SK-N-DZ (cell line): ENCODE results near the gene ROMO1.
"Not testable (repeated sequence)": the region's sequence is repeated elsewhere in the genome, so short reads cannot be mapped to it uniquely, and the experiment has no call there.

ENCODE experiments used
- DNase-seq: peaks from one replicate; pipeline ENCODE4 v3.0.0-alpha.2; 2015; ENCODE audit warnings: low spot score

ROMO1 gene

GRCh38 chr20:35680452-35681183 lies 18.6 kb upstream of the ROMO1 start:
- DNase-seq = no peak

GRCh38 chr20:35681960-35682359 lies 17.2 kb upstream of the ROMO1 start:
- no peak for DNase-seq

GRCh38 chr20:35685368-35685767 lies 13.8 kb upstream of the ROMO1 start:
- not testable (repeated sequence) for DNase-seq

GRCh38 chr20:35686872-35687271 lies 12.3 kb upstream of the ROMO1 start:
- DNase-seq = not testable (repeated sequence)

- no peak for DNase-seq
These were observed 8.9 kb upstream of the ROMO1 start for GRCh38 chr20:35690265-35690664.

- no peak for DNase-seq
These were observed 3.9 kb upstream of the ROMO1 start for GRCh38 chr20:35695245-35695749.

GRCh38 chr20:35695978-35696377 lies 3.2 kb upstream of the ROMO1 start:
- no peak for DNase-seq

GRCh38 chr20:35697696-35698297 lies 1.4 kb upstream of the ROMO1 start:
- no peak for DNase-seq

- DNase-seq = peak; percentile 61
These were observed 693 bp upstream of the ROMO1 start for GRCh38 chr20:35698298-35699126.

GRCh38 chr20:35699957-35700624 lies 886 bp downstream of the ROMO1 start:
- no peak for DNase-seq

- no peak for DNase-seq
These were observed 1.5 kb downstream of the ROMO1 start for GRCh38 chr20:35700625-35701148.

GRCh38 chr20:35702051-35702823 lies 3.0 kb downstream of the ROMO1 start:
- DNase-seq = no peak

GRCh38 chr20:35702824-35703695 lies 3.9 kb downstream of the ROMO1 start:
- no peak for DNase-seq

- DNase-seq = no peak
These were observed 5.5 kb downstream of the ROMO1 start for GRCh38 chr20:35704514-35705261.

- DNase-seq = not testable (repeated sequence)
These were observed 6.7 kb downstream of the ROMO1 start for GRCh38 chr20:35705894-35706293.

- not testable (repeated sequence) for DNase-seq
These were observed 7.7 kb downstream of the ROMO1 start for GRCh38 chr20:35706591-35707529.

GRCh38 chr20:35708502-35708901 lies 9.3 kb downstream of the ROMO1 start:
- no peak for DNase-seq

GRCh38 chr20:35709259-35709658 lies 10.1 kb downstream of the ROMO1 start:
- DNase-seq = no peak
